GM23248 (cell line): Measurements from ENCODE around the gene SDK2.

Experiments
- EZH2 ChIP-seq: fragments of 200-600 bp; sonication (generic); IDR thresholded peaks from 2 replicates; pipeline ENCODE4 v1.6.1; 2018; ENCODE audit warnings: antibody characterized with exemption, mild to moderate bottlenecking; ENCODE audit not compliant: insufficient read depth, poor library complexity, severe bottlenecking
- EZH2phosphoT487 ChIP-seq: fragments of 200-600 bp; sonication (generic); IDR thresholded peaks from 2 replicates; pipeline ENCODE4 v1.6.1; 2018; ENCODE audit warnings: antibody characterized with exemption, moderate library complexity, mild to moderate bottlenecking, low read depth; ENCODE audit not compliant: insufficient read depth

- no peak for TF ChIP-seq EZH2
- TF ChIP-seq EZH2phosphoT487: no peak
Observed at GRCh38 chr17:73331060-73331459, 313.2 kb downstream of the SDK2 start.
